ENCODE data around the gene TIMM17B. TPM values are rescaled to one million over a fixed set of nuclear protein-coding genes. Genes with fewer than 3 reads are reported as not detected.

TIMM17B gene
- total RNA-seq, 1 donor from 2014 or later, result 80.5 TPM

DNA sequence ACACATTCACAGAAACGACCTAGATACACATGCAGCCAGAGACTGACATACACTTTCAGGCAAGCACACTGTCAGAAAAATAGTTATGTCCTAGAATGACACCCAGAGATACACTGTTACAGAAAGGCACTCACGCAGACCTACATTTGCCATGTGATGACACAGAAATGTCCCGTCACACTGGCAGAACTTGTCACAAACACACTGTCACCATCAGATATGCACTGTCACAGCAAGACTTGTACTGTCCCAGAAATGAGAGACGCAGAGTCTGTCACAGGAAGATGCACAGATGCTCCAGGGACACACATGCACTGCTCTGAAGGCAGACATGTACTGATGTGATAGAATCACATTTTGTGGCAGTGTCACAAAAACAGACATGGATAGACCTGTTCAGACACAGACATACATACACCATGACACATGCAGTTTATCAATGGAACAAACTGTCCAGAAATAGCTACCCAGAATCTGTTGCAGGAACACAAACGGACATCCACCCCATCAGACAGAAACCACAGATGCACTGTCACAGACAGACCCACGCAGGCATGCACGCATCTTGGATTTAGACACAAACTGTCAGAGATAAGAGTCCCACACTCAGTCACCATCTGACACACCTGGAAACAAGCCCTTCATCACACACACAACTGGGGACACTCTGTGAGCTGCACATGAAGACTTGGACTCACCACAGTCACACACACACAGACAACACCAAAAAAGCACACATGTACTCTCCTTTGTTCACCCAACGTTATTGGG is 22.6 kb upstream of the TIMM17B start:
- DNase-seq (ENCODE audit: missing footprints), result no peak
- intact Hi-C loops (cut with DNase I), result loop anchor here (5.0 to 10.0 kb wide), 2 partner anchors 37 to 275 kb away; partner anchors contain the start of gene OTUD5

DNA sequence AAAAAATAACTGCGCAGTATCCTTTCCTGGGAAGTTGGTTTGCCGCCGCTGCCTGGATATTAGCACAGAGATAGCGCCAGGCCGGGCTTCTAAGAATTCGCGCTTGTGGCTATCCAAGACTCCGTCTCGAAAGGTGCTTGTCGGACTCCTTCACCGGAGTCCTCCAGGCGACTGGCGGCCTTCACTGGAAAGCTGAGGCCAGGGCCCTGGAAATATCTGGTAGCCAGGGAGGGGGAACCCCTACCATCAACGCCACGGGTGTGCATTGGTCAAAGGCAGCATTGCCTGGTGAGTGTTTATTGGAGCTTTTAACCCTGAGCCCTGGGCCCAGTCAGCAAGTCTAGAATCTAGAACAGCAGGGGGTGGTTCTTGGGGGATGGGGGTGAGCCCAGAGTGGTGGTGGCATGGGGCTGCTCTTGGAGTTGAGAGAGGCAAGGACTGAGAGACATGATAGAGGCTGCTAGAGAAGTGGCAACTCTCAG is 21.8 kb upstream of the TIMM17B start:
- intact Hi-C loops (cut with DNase I), result loop anchor here (5.0 to 10.0 kb wide), 2 partner anchors 38 to 275 kb away; partner anchors contain the start of gene OTUD5
- ATAC-seq, result peak; percentile 1

More for the DNA sequence above, 22.6 kb upstream of the TIMM17B start:
- ATAC-seq, result no peak

DNA sequence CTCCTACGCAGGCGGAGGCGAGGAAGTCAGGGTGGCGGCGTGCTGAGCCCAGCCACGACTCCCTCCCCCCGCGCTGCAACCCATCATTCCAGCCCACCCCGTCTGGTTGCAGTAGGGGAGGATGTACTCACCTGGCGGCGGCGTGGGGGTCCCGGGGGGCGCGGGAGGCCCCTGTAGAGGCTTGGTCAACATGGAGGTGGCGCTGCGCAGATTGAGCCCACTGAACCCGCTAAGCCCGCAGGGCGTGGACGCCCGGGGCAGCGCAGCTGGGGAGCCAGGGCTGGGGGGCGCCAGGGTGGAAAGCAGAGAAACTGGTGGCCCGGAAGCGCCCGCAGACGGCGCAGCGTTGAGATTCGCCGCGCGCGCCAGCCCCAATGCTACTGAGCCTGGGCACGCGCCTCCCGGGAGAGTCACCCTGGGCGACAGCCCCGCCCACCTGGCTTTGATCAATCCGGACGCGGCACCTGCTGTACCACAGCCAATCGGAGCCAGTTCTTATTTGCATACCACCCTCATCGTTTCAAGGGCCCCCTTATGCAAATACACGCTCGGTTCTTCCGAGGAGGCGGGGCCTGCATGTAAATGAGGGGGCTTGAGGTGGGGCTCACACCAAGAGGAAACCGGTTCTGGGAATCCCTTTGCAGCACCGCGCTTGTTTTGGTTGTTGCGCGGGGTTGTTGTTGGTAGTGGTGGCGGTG is 21.2 kb upstream of the TIMM17B start, which contains the start of gene PIM2:
Gene PIM2 (minus strand): TSS at position 382 of the 698 bp plus-strand sequence. CDS start 190 bp downstream, at position 192.
- intact Hi-C loops (cut with DNase I), result loop anchor here (5.0 to 10.0 kb wide), 2 partner anchors 39 to 274 kb away; partner anchors contain the start of gene OTUD5
- peak; percentile 88 for ATAC-seq
- DNase-seq (ENCODE audit: missing footprints), result peak; percentile 93

More for the DNA sequence above, 21.8 kb upstream of the TIMM17B start:
- no peak for DNase-seq (ENCODE audit: missing footprints)

DNA sequence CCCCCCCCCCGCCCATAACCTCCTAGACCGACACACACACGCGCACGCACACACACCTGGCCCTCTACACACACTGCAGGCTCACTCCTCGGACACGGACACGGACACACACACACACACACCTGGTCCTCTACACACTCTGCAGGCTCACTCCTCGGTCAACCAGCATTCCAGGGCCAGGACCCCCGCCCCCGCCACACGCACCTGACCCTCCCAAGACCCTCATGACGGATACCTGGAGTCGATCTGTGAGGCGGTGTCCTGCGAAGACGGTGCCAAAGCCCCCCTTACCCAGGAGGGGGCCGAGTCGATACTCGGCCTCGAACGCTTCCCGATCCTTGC is 20.7 kb upstream of the TIMM17B start:
- intact Hi-C loops (cut with DNase I), result loop anchor here (5.0 to 10.0 kb wide), 2 partner anchors 39 to 273 kb away; partner anchors contain the start of gene OTUD5
- ATAC-seq (no peak), DNase-seq (ENCODE audit: missing footprints) (no peak)

DNA sequence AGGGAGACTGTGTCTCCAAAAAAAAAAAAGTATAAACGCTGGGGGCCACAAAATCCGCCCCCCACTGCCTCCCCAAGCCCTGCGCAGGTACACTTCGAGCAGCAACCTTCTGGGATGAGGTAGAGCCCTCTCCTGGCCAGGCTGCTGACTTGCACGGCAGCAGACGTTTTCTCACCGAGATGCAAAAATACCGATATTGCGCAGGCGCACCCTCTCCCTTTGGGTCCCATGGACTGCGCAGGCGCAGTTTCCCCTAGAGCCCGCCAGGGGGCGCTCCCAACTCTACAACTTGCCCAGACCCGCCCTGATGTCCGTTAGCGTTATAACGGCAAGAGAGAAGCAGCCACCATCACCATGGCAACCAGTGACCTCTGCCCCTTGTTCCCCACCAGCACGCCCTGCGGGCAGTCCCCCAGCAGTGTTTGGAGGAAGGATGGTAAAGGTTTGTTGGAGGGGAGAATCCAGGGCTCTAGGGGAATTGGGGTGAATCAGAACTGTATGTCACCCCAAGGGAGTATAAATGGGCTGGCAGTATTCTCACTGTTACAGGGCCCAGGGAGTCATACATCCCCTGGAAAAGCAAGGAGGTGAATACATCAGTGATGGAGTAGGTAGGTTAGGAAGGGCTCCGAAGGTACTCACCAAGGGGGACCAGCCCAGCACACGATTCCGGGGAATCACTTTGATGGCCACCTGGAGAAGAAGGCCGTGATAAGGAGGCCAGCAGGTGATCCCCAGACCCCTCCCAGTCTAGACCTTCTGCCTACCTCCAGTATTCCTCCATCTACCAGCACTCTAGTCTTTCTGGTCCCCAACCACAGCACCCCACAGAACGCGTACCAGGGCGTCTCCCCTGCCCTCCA is 19.8 kb upstream of the TIMM17B start:
- intact Hi-C loops (cut with DNase I), result loop anchor here (5.0 to 10.0 kb wide), 2 partner anchors 40 to 273 kb away; partner anchors contain the start of gene OTUD5
- ATAC-seq (peak; percentile 76), DNase-seq (ENCODE audit: missing footprints) (peak; percentile 93)

DNA sequence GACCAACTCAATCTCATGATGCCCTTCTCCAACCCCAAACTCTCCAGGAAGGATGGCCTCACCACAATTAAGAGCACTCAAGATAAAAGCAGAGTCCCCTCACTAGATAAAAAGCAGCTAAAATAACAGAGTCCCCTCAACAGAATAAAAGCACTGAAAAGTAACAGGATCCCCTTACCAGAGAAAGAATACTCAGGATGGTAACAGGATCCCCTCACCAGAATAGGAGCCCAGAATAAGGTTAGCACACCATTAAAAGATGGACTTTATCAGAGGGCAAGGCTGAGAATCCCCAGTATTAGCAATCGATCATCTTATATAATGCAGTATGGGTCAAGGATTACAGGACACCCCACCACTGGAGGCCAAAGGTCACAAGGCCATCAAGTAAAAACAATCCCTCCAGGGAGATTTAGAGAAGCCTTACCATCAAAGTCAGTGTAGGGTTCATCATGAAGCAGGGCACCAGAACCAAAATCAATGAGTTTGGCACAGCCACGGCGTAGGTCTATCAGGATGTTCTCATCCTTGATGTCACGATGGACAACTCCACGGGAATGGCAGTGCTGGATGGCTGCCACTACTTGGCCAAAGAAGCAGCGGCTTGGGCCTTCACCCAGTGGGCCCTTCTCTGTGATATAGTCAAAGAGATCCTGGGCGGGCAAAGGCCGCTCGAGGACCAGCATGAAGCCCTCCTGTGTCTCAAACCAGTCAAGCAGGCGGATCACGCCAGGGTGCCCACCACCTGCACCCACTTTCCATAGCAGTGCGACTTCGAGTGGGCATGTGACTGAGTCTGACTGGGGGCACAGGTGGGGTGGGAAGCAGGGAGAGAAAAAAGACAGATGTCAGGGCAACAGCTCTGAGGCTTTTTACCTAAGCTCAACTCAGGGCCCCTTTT is 17.3 kb upstream of the TIMM17B start:
- intact Hi-C loops (cut with DNase I), result loop anchor here (5.0 to 10.0 kb wide), 2 partner anchors 42 to 270 kb away; partner anchors contain the start of gene OTUD5
- ATAC-seq (no peak), DNase-seq (ENCODE audit: missing footprints) (no peak)

DNA sequence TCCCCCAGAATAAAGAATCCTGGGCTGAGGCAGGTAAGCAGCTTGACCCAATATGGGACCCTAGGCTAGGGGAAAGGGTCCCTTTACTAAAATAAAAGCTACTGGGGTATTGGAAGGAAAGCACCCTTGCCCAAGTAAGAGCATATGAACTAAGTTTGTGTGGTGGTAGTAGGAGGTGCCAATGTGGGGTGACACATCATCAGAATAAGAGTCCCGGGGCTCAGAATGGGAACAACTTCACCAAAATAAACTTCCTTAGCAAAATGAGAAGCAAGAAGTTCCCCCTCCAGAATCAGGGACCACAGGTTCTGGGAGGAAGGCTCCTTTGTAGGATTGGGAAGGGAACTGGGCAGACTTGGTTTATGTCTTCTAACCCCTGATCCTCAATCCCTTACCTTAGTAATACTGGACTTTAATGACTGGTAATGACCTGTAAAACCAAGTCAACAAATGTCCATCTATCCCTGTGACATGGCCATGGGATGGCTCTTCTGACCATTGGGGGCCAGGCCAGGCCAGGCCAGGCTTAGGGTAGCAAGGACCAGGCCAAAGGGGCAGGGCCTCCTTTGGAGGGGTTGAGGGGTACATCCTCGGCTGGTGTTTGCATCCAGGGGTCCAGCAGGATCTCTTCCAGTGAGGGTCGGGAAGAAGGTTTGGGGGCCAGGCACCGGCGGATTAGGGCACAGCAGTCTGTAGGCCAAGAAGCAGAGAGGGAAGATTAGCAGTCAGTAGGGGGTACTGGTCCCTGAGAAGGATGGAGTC is 16.2 kb upstream of the TIMM17B start:
- no peak for ATAC-seq
- intact Hi-C loops (cut with DNase I), result loop anchor here (10.0 kb wide), 1 partner anchor 269 kb away; no protein-coding TSS in a partner anchor
- DNase-seq (ENCODE audit: missing footprints), result no peak

DNA sequence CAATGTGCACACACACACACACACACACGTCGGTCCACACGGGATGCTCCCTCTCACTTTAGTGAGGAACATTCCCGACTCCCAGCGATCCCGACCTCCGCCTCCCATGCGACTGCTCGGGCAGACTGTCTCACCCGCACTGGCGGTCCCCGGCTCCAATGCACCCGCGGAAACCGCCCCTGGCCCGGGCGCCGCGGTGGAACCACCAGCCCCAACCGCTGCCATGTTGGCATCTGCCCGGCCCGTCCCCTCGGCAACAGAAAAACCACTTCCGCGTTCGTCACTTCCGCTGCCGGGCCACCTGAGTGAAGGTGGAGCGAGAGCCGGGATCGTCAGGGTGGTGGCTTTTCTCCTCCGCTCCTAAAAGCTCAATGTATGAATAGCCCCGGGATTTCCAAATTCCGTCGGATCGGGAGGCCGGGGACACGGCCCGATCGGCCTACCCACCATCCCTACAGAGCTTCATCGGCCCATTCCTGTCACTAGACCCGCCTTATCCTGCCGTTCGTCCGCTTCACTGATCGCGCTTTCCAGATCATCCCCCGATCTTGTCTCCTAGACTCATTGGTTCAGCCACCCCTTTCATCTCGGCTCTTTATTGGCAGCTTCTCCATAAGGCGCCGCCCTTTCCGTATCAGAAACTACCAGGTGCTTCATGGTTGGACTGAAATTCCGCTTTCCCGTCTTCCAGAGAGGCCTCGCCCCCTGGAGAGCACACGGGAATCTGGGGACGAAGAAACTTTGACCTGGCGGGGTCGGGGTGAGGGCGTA is 14.0 kb upstream of the TIMM17B start, which contains the start of gene SLC35A2:
Gene SLC35A2 (minus strand): TSS at position 235 of the 771 bp plus-strand sequence. CDS start 10 bp downstream, at position 225.
- intact Hi-C loops (cut with DNase I), result loop anchor here (10.0 kb wide), 1 partner anchor 267 kb away; no protein-coding TSS in a partner anchor
- ATAC-seq, result peak; percentile 84

DNA sequence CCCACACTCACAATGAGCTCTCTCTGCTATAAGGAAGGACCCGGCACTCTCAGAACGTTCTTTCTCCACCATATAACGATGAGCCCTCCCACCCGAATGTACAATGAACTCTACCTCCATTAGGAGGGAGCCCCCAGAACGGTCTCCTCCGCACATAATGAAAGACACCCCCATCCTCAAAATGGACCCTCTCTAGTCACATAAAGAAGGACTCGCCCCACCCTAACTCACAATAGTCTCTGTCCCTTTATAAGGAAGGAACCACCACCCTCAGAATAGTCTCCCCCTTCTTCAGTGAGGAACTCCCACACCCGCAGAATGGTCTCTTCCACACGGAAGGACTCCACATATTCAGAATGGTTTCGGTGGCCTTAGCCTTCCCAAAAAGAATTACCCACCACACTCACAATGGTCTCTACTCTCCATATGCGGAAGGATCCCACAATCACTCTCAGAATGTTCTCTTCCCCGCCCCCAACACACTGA is 13.4 kb upstream of the TIMM17B start:
- ATAC-seq (peak; percentile 35), DNase-seq (ENCODE audit: missing footprints) (no peak)
- intact Hi-C loops (cut with DNase I), result loop anchor here (10.0 kb wide), 1 partner anchor 266 kb away; no protein-coding TSS in a partner anchor

More for the DNA sequence above, 14.0 kb upstream of the TIMM17B start, which contains the start of gene SLC35A2:
- peak; percentile 92 for DNase-seq (ENCODE audit: missing footprints)

DNA sequence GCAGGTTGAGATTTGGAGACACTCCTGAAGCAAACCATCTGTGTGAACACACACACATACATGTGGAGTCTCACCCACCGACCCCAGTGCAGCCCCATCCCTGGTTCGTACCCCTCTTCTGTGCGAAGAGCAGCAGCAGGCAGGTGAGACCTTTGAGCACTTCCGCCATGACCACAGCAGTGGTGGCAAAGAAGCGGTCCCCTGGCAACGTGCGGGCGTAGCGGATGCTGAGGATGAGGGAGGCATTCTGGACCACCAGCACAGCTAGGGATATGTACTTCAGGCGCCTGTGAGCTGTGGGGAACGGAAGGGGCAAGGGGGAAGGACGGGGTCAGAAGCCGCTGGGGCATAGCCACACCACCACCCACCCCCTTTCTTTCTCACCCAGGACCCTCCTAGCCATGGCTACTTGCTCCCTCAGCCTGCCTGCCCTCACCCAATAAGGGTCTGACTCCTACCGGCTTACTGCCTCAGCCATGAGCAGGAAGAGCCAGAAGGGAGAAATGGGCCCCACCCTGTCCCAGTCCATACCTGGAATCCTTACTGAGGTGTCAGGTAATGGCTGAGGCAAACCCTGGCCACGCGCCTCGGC is 12.2 kb upstream of the TIMM17B start:
- ATAC-seq, result no peak
- DNase-seq (ENCODE audit: missing footprints), result no peak
- intact Hi-C loops (cut with DNase I), result loop anchor here (10.0 kb wide), 1 partner anchor 265 kb away; no protein-coding TSS in a partner anchor

DNA sequence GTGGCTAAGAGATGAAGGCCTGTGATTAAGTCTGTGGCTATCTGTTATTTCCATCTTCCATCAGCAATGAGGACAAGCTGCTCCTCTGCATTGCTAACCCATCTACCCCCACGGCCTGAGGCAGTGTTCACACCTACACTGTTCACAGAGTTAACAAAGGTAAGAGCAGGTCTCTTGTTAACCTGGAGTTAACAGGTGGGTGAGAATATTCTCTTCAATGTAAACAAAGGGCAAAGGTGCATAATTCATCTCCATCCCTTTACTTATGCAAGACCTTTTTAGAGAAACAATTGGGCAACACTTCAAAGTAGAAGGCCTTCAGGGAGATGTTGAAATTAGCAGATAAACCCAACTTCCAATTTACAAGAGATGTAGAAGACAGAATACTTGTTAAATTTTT is 11.0 kb upstream of the TIMM17B start:
- ATAC-seq (no peak), DNase-seq (ENCODE audit: missing footprints) (no peak)
- intact Hi-C loops (cut with DNase I), result no loop called here

DNA sequence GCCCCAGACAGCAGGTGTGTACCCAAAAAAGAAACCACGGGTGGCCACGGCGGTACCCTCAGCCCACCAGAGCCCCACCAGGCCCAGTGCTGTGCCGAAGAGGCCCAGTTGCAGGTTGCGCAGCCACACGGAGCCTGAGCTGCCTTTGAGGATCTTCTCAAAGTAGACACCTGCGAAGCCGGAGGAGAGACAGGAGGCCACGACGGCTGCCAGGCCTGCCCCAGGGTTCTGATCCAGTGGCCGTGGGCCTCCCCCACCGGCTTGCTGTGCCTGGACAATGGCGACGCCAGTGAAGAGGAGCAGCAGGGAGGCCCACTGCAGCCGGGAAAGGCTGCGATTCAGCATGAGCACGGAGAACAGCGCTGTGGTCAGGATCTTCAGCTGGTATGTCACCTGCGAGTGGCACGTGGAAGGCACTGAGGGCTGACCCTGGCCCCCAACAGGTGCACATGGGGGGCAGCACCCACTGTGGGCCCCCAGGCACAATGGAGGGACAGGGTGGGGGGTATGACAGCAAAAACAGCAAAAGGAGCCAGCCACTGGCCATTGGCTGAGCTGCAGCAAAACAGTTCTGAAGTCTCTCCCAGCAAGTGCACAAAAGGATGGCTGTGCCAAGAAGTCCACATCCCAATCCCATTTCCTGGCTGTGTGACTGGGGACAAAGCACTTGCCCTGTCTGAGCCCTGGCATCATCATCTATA is 7.7 kb upstream of the TIMM17B start:
- DNase-seq (ENCODE audit: missing footprints) (no peak), ATAC-seq (no peak)
- intact Hi-C loops (cut with DNase I), result no loop called here

DNA sequence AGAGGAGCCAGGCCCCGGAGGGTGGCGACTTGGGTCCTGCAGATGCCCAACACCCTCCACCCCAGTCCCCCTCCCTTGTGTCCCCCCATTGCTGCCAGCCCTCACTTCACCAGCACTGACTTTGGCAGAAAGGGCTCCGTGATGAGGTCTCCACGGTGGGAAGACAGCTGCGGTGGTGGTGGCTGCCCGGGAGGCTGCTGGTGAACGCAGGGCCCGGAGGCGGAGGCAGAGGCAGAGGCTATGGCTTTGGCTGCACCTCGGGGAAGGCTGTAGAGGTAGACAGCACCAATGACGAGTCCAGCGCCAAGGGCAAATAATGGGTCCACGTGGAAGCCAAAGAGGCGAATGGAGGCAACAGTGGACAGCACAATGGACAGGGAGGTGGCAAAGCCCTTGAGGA is 7.1 kb upstream of the TIMM17B start:
- intact Hi-C loops (cut with DNase I), result no loop called here
- DNase-seq (ENCODE audit: missing footprints) (no peak), ATAC-seq (no peak)

DNA sequence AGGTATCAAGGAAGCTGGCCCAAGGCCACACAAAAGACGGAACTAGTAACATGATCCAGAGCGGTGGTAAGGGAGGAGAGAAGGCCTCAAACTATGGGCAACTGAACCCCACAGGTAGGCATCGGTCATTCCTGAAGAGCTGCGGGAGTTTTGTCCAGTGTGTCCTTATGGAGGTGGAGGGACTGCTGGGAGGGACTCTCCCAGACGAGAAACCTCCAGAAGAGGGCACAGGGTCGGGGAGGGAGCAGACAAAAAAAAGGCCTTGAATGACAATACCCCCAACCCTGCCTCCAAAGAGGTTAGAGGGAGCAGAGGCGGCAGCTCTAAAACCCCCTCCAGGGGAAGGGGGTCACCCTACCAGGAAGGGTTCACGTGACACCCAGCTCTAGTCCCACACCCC is 6.6 kb upstream of the TIMM17B start:
- intact Hi-C loops (cut with DNase I), result no loop called here
- DNase-seq (ENCODE audit: missing footprints) (no peak), ATAC-seq (no peak)

DNA sequence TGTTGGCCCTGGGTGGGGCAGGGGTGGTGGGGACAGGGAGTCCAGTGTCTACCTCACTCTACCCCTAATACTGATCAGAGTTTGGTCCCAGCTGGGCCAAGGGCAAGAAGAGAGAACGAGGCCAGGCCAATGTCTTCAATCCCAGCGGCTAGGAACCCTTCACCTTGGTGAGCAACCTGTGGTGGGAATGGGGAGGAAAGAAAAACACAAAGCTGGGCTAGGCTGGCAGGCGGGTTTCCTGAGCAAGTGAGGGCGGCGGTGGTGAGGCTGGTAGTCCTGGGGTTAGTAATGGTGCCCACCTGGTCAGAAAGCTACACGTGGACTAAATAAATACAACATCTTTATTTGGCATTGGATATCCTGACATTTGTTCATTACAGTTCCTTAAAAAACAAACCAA is 5.7 kb upstream of the TIMM17B start:
- intact Hi-C loops (cut with DNase I), result no loop called here
- ATAC-seq (no peak), DNase-seq (ENCODE audit: missing footprints) (no peak)
